Ishikawa (cell line): ENCODE data around the gene EPM2A.

Source experiments
- CEBPB ChIP-seq: IDR thresholded peaks from 2 replicates; pipeline ENCODE4 v1.6.1; 2012
- EGR1 ChIP-seq: IDR thresholded peaks from 2 replicates; pipeline ENCODE4 v1.6.1; 2012
- EP300 ChIP-seq: IDR thresholded peaks from 2 replicates; pipeline ENCODE4 v1.6.1; 2012; ENCODE audit warnings: borderline replicate concordance
- FOXM1 ChIP-seq: IDR thresholded peaks from 2 replicates; pipeline ENCODE4 v1.6.1; 2012; ENCODE audit warnings: low read depth, borderline replicate concordance
- MAX ChIP-seq: IDR thresholded peaks from 2 replicates; pipeline ENCODE4 v1.6.1; 2012
- NFIC ChIP-seq: IDR thresholded peaks from 2 replicates; pipeline ENCODE4 v1.6.1; 2012
- RAD21 ChIP-seq: IDR thresholded peaks from 2 replicates; pipeline ENCODE4 v1.6.1; 2012; ENCODE audit warnings: low read depth
- REST ChIP-seq: IDR thresholded peaks from 2 replicates; pipeline ENCODE4 v1.6.1; 2012; ENCODE audit warnings: low read depth, mild to moderate bottlenecking
- TAF1 ChIP-seq: IDR thresholded peaks from 2 replicates; pipeline ENCODE4 v1.6.1; 2012; ENCODE audit warnings: low read depth, mild to moderate bottlenecking
- TCF12 ChIP-seq: IDR thresholded peaks from 2 replicates; pipeline ENCODE4 v1.6.1; 2012; ENCODE audit warnings: low read depth
- TEAD4 ChIP-seq: IDR thresholded peaks from 2 replicates; pipeline ENCODE4 v1.6.1; 2012
- YY1 ChIP-seq: IDR thresholded peaks from 2 replicates; pipeline ENCODE4 v1.6.1; 2012; ENCODE audit warnings: low read depth
- ZBTB7A ChIP-seq: IDR thresholded peaks from 2 replicates; pipeline ENCODE4 v1.6.1; 2012; ENCODE audit warnings: low read depth
- TF ChIP-seq, protein P1 (sequence below): IDR thresholded peaks from 2 replicates; pipeline ENCODE4 v1.6.1; 2012

GRCh38 chr6:145603424-145603833 lies 131.9 kb downstream of the EPM2A start:
- TF ChIP-seq RAD21 (no peak), EP300 (no peak), TEAD4 (no peak), CEBPB (no peak), MAX (no peak), NFIC (no peak), REST (no peak), EGR1 (no peak), TAF1 (no peak), TCF12 (no peak), FOXM1 (no peak), ZBTB7A (no peak), YY1 (no peak)
- TF ChIP-seq, protein P1, sequence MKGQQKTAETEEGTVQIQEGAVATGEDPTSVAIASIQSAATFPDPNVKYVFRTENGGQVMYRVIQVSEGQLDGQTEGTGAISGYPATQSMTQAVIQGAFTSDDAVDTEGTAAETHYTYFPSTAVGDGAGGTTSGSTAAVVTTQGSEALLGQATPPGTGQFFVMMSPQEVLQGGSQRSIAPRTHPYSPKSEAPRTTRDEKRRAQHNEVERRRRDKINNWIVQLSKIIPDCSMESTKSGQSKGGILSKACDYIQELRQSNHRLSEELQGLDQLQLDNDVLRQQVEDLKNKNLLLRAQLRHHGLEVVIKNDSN, result no peak
